H9 (cell line): ENCODE results near the gene OR51L1. TPM values are rescaled to one million over a fixed set of nuclear protein-coding genes. Genes with fewer than 3 reads are reported as not detected.
A peak's percentile ranks its signal among the peaks of the same experiment; 100 is the strongest.

Experiments
- DNase-seq: peaks from one replicate; pipeline ENCODE4 v3.0.0-alpha.2; 2017
- H2AFZ ChIP-seq: one replicate; pipeline ENCODE4 v1.6.1; 2013; ENCODE audit warnings: mild to moderate bottlenecking, low read length, control low read depth, moderate library complexity
- H2AK5ac ChIP-seq: 2 replicates; pipeline ENCODE4 v1.6.1; 2013; ENCODE audit warnings: low read length, control low read depth, mixed read lengths; ENCODE audit not compliant: insufficient read length
- H2BK120ac ChIP-seq: one replicate; pipeline ENCODE4 v1.6.1; 2013; ENCODE audit warnings: low read depth, mild to moderate bottlenecking, low read length, control low read depth, inconsistent platforms; ENCODE audit not compliant: poor library complexity, severe bottlenecking
- H2BK12ac ChIP-seq: 2 replicates; pipeline ENCODE4 v1.6.1; 2013; ENCODE audit warnings: low read length, control low read depth, mixed read lengths, low read depth; ENCODE audit not compliant: insufficient read length
- H2BK15ac ChIP-seq: 2 replicates; pipeline ENCODE4 v1.6.1; 2013; ENCODE audit warnings: low read depth, low read length, control low read depth
- H2BK20ac ChIP-seq: one replicate; pipeline ENCODE4 v1.6.1; 2013; ENCODE audit warnings: low read depth, mild to moderate bottlenecking, low read length, control low read depth, inconsistent platforms; ENCODE audit not compliant: poor library complexity, severe bottlenecking
- H2BK5ac ChIP-seq: 2 replicates; pipeline ENCODE4 v1.6.1; 2013; ENCODE audit warnings: low read length, control low read depth, mixed read lengths; ENCODE audit not compliant: insufficient read length
- H3K14ac ChIP-seq: 2 replicates; pipeline ENCODE4 v1.6.1; 2013; ENCODE audit warnings: low read length, control low read depth; ENCODE audit not compliant: insufficient read depth
- H3K18ac ChIP-seq: 2 replicates; pipeline ENCODE4 v1.6.1; 2013; ENCODE audit warnings: low read depth, mild to moderate bottlenecking, mixed read lengths, low read length, control low read depth; ENCODE audit not compliant: insufficient read length
- H3K23ac ChIP-seq: 2 replicates; pipeline ENCODE4 v1.6.1; 2013; ENCODE audit warnings: low read length, control low read depth, mixed read lengths, low read depth; ENCODE audit not compliant: insufficient read length
- H3K23me2 ChIP-seq: 2 replicates; pipeline ENCODE4 v1.6.1; 2013; ENCODE audit warnings: low read depth, mild to moderate bottlenecking, mixed read lengths, low read length, control low read depth; ENCODE audit not compliant: insufficient read length, poor library complexity, severe bottlenecking
- H3K27ac ChIP-seq: 2 replicates; pipeline ENCODE4 v1.5.1; 2013; ENCODE audit warnings: low read length, control low read depth, mixed read lengths, low read depth; ENCODE audit not compliant: insufficient read length
- H3K27me3 ChIP-seq: 2 replicates; pipeline ENCODE4 v1.6.1; 2013; ENCODE audit warnings: low read length, control low read depth, inconsistent platforms; ENCODE audit not compliant: insufficient read depth
- H3K4ac ChIP-seq: 2 replicates; pipeline ENCODE4 v1.6.1; 2013; ENCODE audit warnings: low read depth, mild to moderate bottlenecking, control low read depth, inconsistent platforms, low read length, moderate library complexity
- H3K4me1 ChIP-seq: 2 replicates; pipeline ENCODE4 v1.6.1; 2013; ENCODE audit warnings: low read length, control low read depth, inconsistent platforms; ENCODE audit not compliant: insufficient read depth
- H3K4me2 ChIP-seq: 2 replicates; pipeline ENCODE4 v1.6.1; 2013; ENCODE audit warnings: low read length, control low read depth, mixed read lengths; ENCODE audit not compliant: insufficient read length, insufficient read depth
- H3K56ac ChIP-seq: 2 replicates; pipeline ENCODE4 v1.6.1; 2013; ENCODE audit warnings: low read depth, mild to moderate bottlenecking, mixed read lengths, low read length, control low read depth; ENCODE audit not compliant: insufficient read length
- H3K79me1 ChIP-seq: 2 replicates; pipeline ENCODE4 v1.6.1; 2013; ENCODE audit warnings: low read depth, mild to moderate bottlenecking, moderate library complexity, low read length, control low read depth, inconsistent platforms; ENCODE audit not compliant: insufficient read depth, poor library complexity, severe bottlenecking
- H3K79me2 ChIP-seq: 2 replicates; pipeline ENCODE4 v1.6.1; 2013; ENCODE audit warnings: low read length, control low read depth, inconsistent platforms; ENCODE audit not compliant: insufficient read depth
- H3K9ac ChIP-seq: 2 replicates; pipeline ENCODE4 v1.6.1; 2013; ENCODE audit warnings: low read length, control low read depth, mixed read lengths; ENCODE audit not compliant: insufficient read length; ENCODE audit errors: extremely low read depth
- H3K9me3 ChIP-seq: one replicate; pipeline ENCODE4 v1.6.1; 2013; ENCODE audit warnings: low read depth, low read length, inconsistent platforms; ENCODE audit not compliant: control insufficient read depth
- H3T11ph ChIP-seq: one replicate; pipeline ENCODE4 v1.6.1; 2013; ENCODE audit warnings: mild to moderate bottlenecking, low read length, control low read depth, inconsistent platforms
- H4K20me1 ChIP-seq: one replicate; pipeline ENCODE4 v1.6.1; 2013; ENCODE audit not compliant: control insufficient read depth, insufficient read length, insufficient read depth
- H4K5ac ChIP-seq: 2 replicates; pipeline ENCODE4 v1.6.1; 2013; ENCODE audit warnings: low read depth, mild to moderate bottlenecking, mixed read lengths, low read length, control low read depth; ENCODE audit not compliant: insufficient read length
- H4K8ac ChIP-seq: replicated peaks from 2 replicates; pipeline ENCODE4 v1.6.1; 2013; ENCODE audit warnings: low read length, control low read depth, mixed read lengths, low read depth; ENCODE audit not compliant: insufficient read length
- H4K91ac ChIP-seq: 2 replicates; pipeline ENCODE4 v1.6.1; 2013; ENCODE audit warnings: low read depth, mild to moderate bottlenecking, moderate library complexity, mixed read lengths, low read length, control low read depth; ENCODE audit not compliant: insufficient read length
- H3K27ac Mint-ChIP-seq, 3 experiments: 2 replicates in 2 of 3; 3 replicates in 1 of 3; pipeline ENCODE4 v1.8.0; 2020 to 2021; ENCODE audit warnings: mixed read lengths in 3 of 3, mild to moderate bottlenecking in 1 of 3, moderate library complexity in 1 of 3
- H3K27me3 Mint-ChIP-seq: 2 replicates; pipeline ENCODE4 v1.8.0; 2021; ENCODE audit warnings: low read depth, mild to moderate bottlenecking, moderate library complexity, mixed read lengths
- H3K36me3 Mint-ChIP-seq, 3 experiments: 2 replicates in 2 of 3; 3 replicates in 1 of 3; pipeline ENCODE4 v1.8.0; 2020 to 2021; ENCODE audit warnings: low read depth in 3 of 3, mixed read lengths in 3 of 3; ENCODE audit not compliant: insufficient read depth in 1 of 3
- H3K4me1 Mint-ChIP-seq, 2 experiments: 2 replicates each; pipeline ENCODE4 v1.8.0; 2020; ENCODE audit warnings: mixed read lengths in 2 of 2
- H3K4me3 Mint-ChIP-seq, 2 experiments: 2 replicates in 1 of 2; 3 replicates in 1 of 2; pipeline ENCODE4 v1.8.0; 2020 to 2021; ENCODE audit warnings: mild to moderate bottlenecking in 2 of 2, mixed read lengths in 2 of 2, moderate library complexity in 1 of 2
- H3K9me3 Mint-ChIP-seq, 2 experiments: 2 replicates in 1 of 2; 3 replicates in 1 of 2; pipeline ENCODE4 v1.8.0; 2020; ENCODE audit warnings: mild to moderate bottlenecking in 2 of 2, mixed read lengths in 2 of 2, moderate library complexity in 1 of 2
- CTCF ChIP-seq: fragments of 200-600 bp; sonication (generic); conservative IDR thresholded peaks from 3 replicates; pipeline ENCODE4 v1.8.0; 2021; ENCODE audit warnings: antibody characterized with exemption, mild to moderate bottlenecking
- WGBS: extraction: QIAGEN DNeasy Blood & Tissue Kit; methylation state at CpG from one replicate; pipeline ENCODE4 v1.1.7; 2013; ENCODE audit warnings: missing lambda C conversion rate, low lambda C conversion rate, mixed read lengths; ENCODE audit not compliant: insufficient read length; ENCODE audit errors: extremely low coverage; 5-methylcytosine and 5-hydroxymethylcytosine counted together
- total RNA-seq: library from RNA; stranded (reverse); gene quantifications from 2 replicates; pipeline ENCODE4 v1.2.1, GENCODE V29; 2021

OR51L1 gene
- total RNA-seq, 1 experiment from 2014 or later, result not detected

DNA sequence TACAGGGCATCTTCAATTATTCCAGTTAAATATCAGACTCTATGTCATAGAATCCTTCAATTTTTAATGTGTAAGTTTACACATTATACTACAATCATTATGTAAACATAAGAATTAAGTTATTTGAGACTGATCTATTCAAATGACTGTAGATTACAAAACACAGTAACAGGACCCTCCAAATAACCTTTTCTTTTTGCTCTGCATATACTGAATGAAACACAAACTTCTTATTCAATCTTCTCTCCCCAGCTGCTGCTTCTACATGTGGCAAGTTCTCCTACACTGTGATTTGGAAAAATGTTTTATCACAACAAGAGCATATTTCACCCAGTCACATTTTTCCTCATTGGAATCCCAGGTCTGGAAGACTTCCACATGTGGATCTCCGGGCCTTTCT, 51.6 kb downstream of the OR51L1 start, which contains the start of gene OR52J3:
Gene OR52J3 (plus strand): TSS at position 301 of the 400 bp plus-strand sequence. CDS start 0 bp downstream, at position 301.
- Mint-ChIP-seq H3K9me3 (no peaks in the 10 kb centered on the region), H3K4me1 (peaks cover 5 to 7% of the 10 kb centered on the region in 2 experiments), H3K36me3 (no peaks in the 10 kb centered on the region), H3K27me3 (no peaks in the 10 kb centered on the region), H3K4me3 (no peak within 1 kb of the TSS), H3K27ac (peak within 1 kb of the TSS in 1 of 3 experiments; percentile 21; a peak in 2 of 7 replicates)
- H4K20me1 ChIP-seq, result no peaks in the 10 kb centered on the region
- no peak within 1 kb of the TSS for H3K27ac ChIP-seq
- H3K79me2 ChIP-seq, result no peaks in the 10 kb centered on the region
- H3K27me3 ChIP-seq, result no peaks in the 10 kb centered on the region
- no peak within 1 kb of the TSS for H3K4ac ChIP-seq
- no peaks in the 10 kb centered on the region for H3K23me2 ChIP-seq
- DNase-seq, result no peak
- no peak within 1 kb of the TSS for H3K9ac ChIP-seq
- H3K4me1 ChIP-seq, result peaks cover 3% of the 10 kb centered on the region; the same call in 1 of the 2 replicates
- no CpG with 5 or more reads among the region's 1 CpG for WGBS
- H2BK20ac ChIP-seq, result no peak within 1 kb of the TSS
- H4K8ac ChIP-seq, result no peak within 1 kb of the TSS
- no peak within 1 kb of the TSS for H2BK120ac ChIP-seq
- H2BK15ac ChIP-seq, result no peak within 1 kb of the TSS
- H4K91ac ChIP-seq, result no peak within 1 kb of the TSS
- H3K18ac ChIP-seq, result no peak within 1 kb of the TSS
- TF ChIP-seq CTCF, result no peak
- H3K79me1 ChIP-seq, result no peaks in the 10 kb centered on the region
- no peaks in the 10 kb centered on the region for H3K9me3 ChIP-seq
- H2AFZ ChIP-seq, result no peak within 1 kb of the TSS
- no peak within 1 kb of the TSS for H3K23ac ChIP-seq
- no peak within 1 kb of the TSS for H3K14ac ChIP-seq
- no peak within 1 kb of the TSS for H2BK12ac ChIP-seq
- H4K5ac ChIP-seq, result no peak within 1 kb of the TSS
- H3K56ac ChIP-seq, result no peak within 1 kb of the TSS
- no peak within 1 kb of the TSS for H2BK5ac ChIP-seq
- no peak within 1 kb of the TSS for H3K4me2 ChIP-seq
- no peak within 1 kb of the TSS for H2AK5ac ChIP-seq
- no peak within 1 kb of the TSS for H3T11ph ChIP-seq
